GM10847 (cell line): ENCODE results near the gene TMEM18.

Source experiments
- POLR2A ChIP-seq: IDR thresholded peaks from 2 replicates; pipeline ENCODE4 v1.6.1; 2011; ENCODE audit not compliant: insufficient read length; ENCODE audit errors: extremely low read depth

TMEM18 gene

GRCh38 chr2:705971-706511 lies 28.8 kb upstream of the TMEM18 start:
- TF ChIP-seq POLR2A, result no peak

GRCh38 chr2:696999-697627 lies 19.9 kb upstream of the TMEM18 start:
- TF ChIP-seq POLR2A, result no peak

- no peak for TF ChIP-seq POLR2A
Measured at GRCh38 chr2:696463-696862, 19.3 kb upstream of the TMEM18 start.

GRCh38 chr2:694906-695510 lies 17.8 kb upstream of the TMEM18 start:
- no peak for TF ChIP-seq POLR2A

GRCh38 chr2:694174-694573 lies 17.0 kb upstream of the TMEM18 start:
- TF ChIP-seq POLR2A, result no peak

- TF ChIP-seq POLR2A, result no peak
Measured at GRCh38 chr2:693606-694005, 16.4 kb upstream of the TMEM18 start.

- no peak for TF ChIP-seq POLR2A
Measured at GRCh38 chr2:692767-693166, 15.6 kb upstream of the TMEM18 start.

- TF ChIP-seq POLR2A, result no peak
Measured at GRCh38 chr2:691821-692761, 14.9 kb upstream of the TMEM18 start.

GRCh38 chr2:690799-691198 lies 13.6 kb upstream of the TMEM18 start:
- TF ChIP-seq POLR2A, result no peak

GRCh38 chr2:689877-690510 lies 12.8 kb upstream of the TMEM18 start:
- no peak for TF ChIP-seq POLR2A

- TF ChIP-seq POLR2A, result no peak
Measured at GRCh38 chr2:689237-689636, 12.0 kb upstream of the TMEM18 start.

GRCh38 chr2:688504-689076 lies 11.4 kb upstream of the TMEM18 start:
- TF ChIP-seq POLR2A, result no peak

- TF ChIP-seq POLR2A, result no peak
Measured at GRCh38 chr2:685421-685820, 8.2 kb upstream of the TMEM18 start.

- no peak for TF ChIP-seq POLR2A
Measured at GRCh38 chr2:682226-682625, 5.0 kb upstream of the TMEM18 start.

- TF ChIP-seq POLR2A, result no peak
Measured at GRCh38 chr2:681312-681711, 4.1 kb upstream of the TMEM18 start.
